Prostate gland (tissue), 2 donors: ENCODE data around the gene TOP2B. TPM values are rescaled to one million over a fixed set of nuclear protein-coding genes. Genes with fewer than 3 reads are reported as not detected.
A peak's percentile ranks its signal among the peaks of the same experiment; 100 is the strongest.

Experiments used
- DNase-seq: peaks from one replicate; pipeline ENCODE4 v3.0.0-alpha.2; 2019; ENCODE audit warnings: low spot score
- H3K27ac ChIP-seq, 2 donors: fragments of 200-600 bp; sonication (generic); 2 replicates each; pipeline ENCODE4 v1.5.1; 2017 to 2019
- H3K27me3 ChIP-seq: fragments of 200-600 bp; sonication (generic); replicated peaks from 2 replicates; pipeline ENCODE4 v1.5.1; 2019; ENCODE audit not compliant: insufficient read depth
- H3K36me3 ChIP-seq, 2 donors: fragments of 200-600 bp; sonication (generic); 1 replicate in 1 of 2; 2 replicates in 1 of 2; pipeline versions ENCODE4 v1.5.1 to v1.8.1; 2017 to 2019
- H3K4me1 ChIP-seq: fragments of 200-600 bp; sonication (generic); replicated peaks from 2 replicates; pipeline ENCODE4 v1.5.1; 2019
- H3K4me3 ChIP-seq, 2 donors: fragments of 200-600 bp; sonication (generic); 2 replicates each; pipeline ENCODE4 v1.5.1; 2017 to 2019
- H3K9me3 ChIP-seq: fragments of 200-600 bp; sonication (generic); 2 replicates; pipeline ENCODE4 v1.5.1; 2017
- CTCF ChIP-seq, 4 experiments: fragments of 200-600 bp in 2 of 4; fragments of 450-650 bp in 2 of 4; sonication (generic) in 2 of 4; IDR thresholded peaks; 1 replicate in 3 of 4; 2 replicates in 1 of 4; pipeline ENCODE4 v1.5.1; 2016 to 2019; ENCODE audit warnings: antibody characterized with exemption in 4 of 4, mild to moderate bottlenecking in 2 of 4, moderate library complexity in 2 of 4
- POLR2A ChIP-seq: fragments of 450-650 bp; IDR thresholded peaks from one replicate; pipeline ENCODE4 v1.6.1; 2016; ENCODE audit warnings: antibody characterized with exemption, mild to moderate bottlenecking
- POLR2AphosphoS5 ChIP-seq: sonication (generic); formaldehyde crosslinking; IDR thresholded peaks from one replicate; pipeline ENCODE4 v1.6.1; 2017; ENCODE audit warnings: antibody characterized with exemption
- WGBS: methylation state at CpG from one replicate; pipeline ENCODE4 v1.1.5; 2018; 5-methylcytosine and 5-hydroxymethylcytosine counted together
- intact Hi-C: fragments of 100-400 bp; cut with DNase I; formaldehyde crosslinking; loops from one replicate; pipeline ENCODE4 v1.14.2; 2022
- total RNA-seq, 2 donors: library from RNA; depleted of rRNA; stranded (reverse); fragments of >200 nt; gene quantifications; one replicate each; pipeline ENCODE4 v1.1.0, GENCODE V29; 2016

The TOP2B gene
- total RNA-seq, 2 donors from 2014 or later = 85.3 to 109 TPM

- Histone ChIP-seq H3K36me3 (no peaks in the 10 kb centered on the region), H3K27ac (no peak overlapping the region), H3K9me3 (no peaks in the 10 kb centered on the region), H3K27me3 (no peaks in the 10 kb centered on the region), H3K4me3 (no peak overlapping the region), H3K4me1 (no peaks in the 10 kb centered on the region)
- TF ChIP-seq POLR2A = no peak
- TF ChIP-seq CTCF (IDR thresholded peaks at IDR 0.05) = no peak
- TF ChIP-seq POLR2AphosphoS5 = no peak
- WGBS = 55% methylated on average over 2 of the region's 2 CpGs
- DNase-seq = no peak
- intact Hi-C loops = no loop called here
Measured at GRCh38 chr3:25677121-25677520, 12.4 kb upstream of the TOP2B start.

GRCh38 chr3:25674670-25675069 is 10.0 kb upstream of the TOP2B start:
- intact Hi-C loops = no loop called here
- H3K9me3 ChIP-seq = no peaks in the 10 kb centered on the region
- H3K4me1 ChIP-seq = no peaks in the 10 kb centered on the region
- no peak overlapping the region for H3K27ac ChIP-seq
- no peak for TF ChIP-seq POLR2A
- TF ChIP-seq POLR2AphosphoS5 = no peak
- no peak for TF ChIP-seq CTCF (IDR thresholded peaks at IDR 0.05)
- WGBS = 90% methylated on average over 2 of the region's 2 CpGs
- H3K27me3 ChIP-seq = no peaks in the 10 kb centered on the region
- H3K36me3 ChIP-seq = no peaks in the 10 kb centered on the region
- DNase-seq = no peak
- H3K4me3 ChIP-seq = no peak overlapping the region

GRCh38 chr3:25673738-25674298 is 9.1 kb upstream of the TOP2B start:
- no peak for DNase-seq
- Histone ChIP-seq H3K27ac (no peak overlapping the region), H3K27me3 (no peaks in the 10 kb centered on the region), H3K4me1 (no peaks in the 10 kb centered on the region), H3K36me3 (no peaks in the 10 kb centered on the region), H3K4me3 (no peak overlapping the region), H3K9me3 (no peaks in the 10 kb centered on the region)
- TF ChIP-seq CTCF (IDR thresholded peaks at IDR 0.05) (no peak), POLR2AphosphoS5 (no peak), POLR2A (no peak)
- WGBS = 96% methylated on average over 8 of the region's 8 CpGs
- intact Hi-C loops = no loop called here

- Histone ChIP-seq H3K4me1 (no peaks in the 10 kb centered on the region), H3K4me3 (peak overlapping the region; percentile 80 to 85), H3K27me3 (no peaks in the 10 kb centered on the region), H3K27ac (peak overlapping the region; percentile 96 to 97), H3K36me3 (no peaks in the 10 kb centered on the region), H3K9me3 (no peaks in the 10 kb centered on the region)
- TF ChIP-seq POLR2AphosphoS5 = no peak
- no peak for TF ChIP-seq CTCF (IDR thresholded peaks at IDR 0.05)
- no peak for TF ChIP-seq POLR2A
- WGBS = 12% methylated on average over 14 of the region's 14 CpGs
- intact Hi-C loops = loop anchor here (2.0 kb wide), 1 partner anchor 117 kb away; the partner anchor contains the start of gene NGLY1
- DNase-seq = no peak
Measured at GRCh38 chr3:25665315-25666280, 891 bp upstream of the TOP2B start.
